Measurements from ENCODE around the gene SGCD.

The SGCD gene

GRCh38 chr5:156669416-156669815, 342.5 kb downstream of the SGCD start:
- no peak overlapping the region for H3K4me3 ChIP-seq (replicated peaks in 1 of 2; ENCODE audit: low read depth in 2 of 2, low read length in 2 of 2)
- DNase-seq (ENCODE audit: low read depth in 2 of 2) = no peak
- no peak for TF ChIP-seq CTCF (IDR thresholded peaks at IDR 0.05; ENCODE audit: low read depth, low read length)

DNA sequence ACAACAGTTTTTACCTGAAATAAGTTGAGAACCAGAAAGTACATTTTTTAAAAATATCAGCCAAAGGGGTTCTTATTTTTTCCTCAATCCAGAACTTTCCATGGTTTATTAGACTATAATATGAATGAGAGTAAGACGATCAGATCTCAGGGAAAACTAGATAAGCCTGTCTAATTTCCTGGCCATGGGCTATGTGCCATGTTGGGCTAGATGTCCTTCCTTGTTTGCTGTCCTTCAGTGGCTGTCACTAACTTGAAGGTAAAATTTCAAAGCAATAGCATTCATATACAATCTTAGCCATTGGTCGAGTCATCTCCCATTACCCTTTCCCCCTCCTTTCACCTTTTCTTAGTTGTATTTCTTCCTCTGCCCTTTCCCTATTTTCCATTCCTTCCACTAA, 343.7 kb downstream of the SGCD start:
- no peak for DNase-seq (ENCODE audit: low read depth in 2 of 2)
- no peak for TF ChIP-seq CTCF (IDR thresholded peaks at IDR 0.05; ENCODE audit: low read depth, low read length)
- no peak overlapping the region for H3K4me3 ChIP-seq (replicated peaks in 1 of 2; ENCODE audit: low read depth in 2 of 2, low read length in 2 of 2)

GRCh38 chr5:156675395-156675794, 348.4 kb downstream of the SGCD start:
- TF ChIP-seq CTCF (IDR thresholded peaks at IDR 0.05; ENCODE audit: low read depth, low read length) = no peak
- no peak for DNase-seq (ENCODE audit: low read depth in 2 of 2)
- H3K4me3 ChIP-seq (replicated peaks in 1 of 2; ENCODE audit: low read depth in 2 of 2, low read length in 2 of 2) = no peak overlapping the region

DNA sequence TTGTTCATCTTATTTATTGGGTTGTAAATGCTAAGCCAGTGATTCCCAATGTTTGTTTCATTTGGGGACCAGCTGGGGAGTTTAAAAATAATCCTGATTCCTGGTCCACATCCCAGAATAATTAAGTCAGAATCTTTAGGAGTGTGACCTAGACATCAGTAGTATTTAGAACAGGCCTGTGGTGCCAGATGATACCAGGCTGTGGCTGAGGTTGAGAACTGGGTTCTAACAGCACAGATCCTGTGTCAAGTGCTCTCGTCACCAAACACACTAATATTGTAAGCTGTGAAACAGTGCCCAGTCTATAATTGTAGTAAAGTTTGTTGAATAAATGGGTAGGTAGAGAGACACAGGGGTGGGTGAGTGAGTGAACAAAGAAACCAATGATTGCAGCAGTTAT, 351.0 kb downstream of the SGCD start:
- H3K4me3 ChIP-seq (replicated peaks in 1 of 2; ENCODE audit: low read depth in 2 of 2, low read length in 2 of 2) = no peak overlapping the region
- TF ChIP-seq CTCF (IDR thresholded peaks at IDR 0.05; ENCODE audit: low read depth, low read length) = no peak
- DNase-seq (ENCODE audit: low read depth in 2 of 2) = no peak

- no peak for TF ChIP-seq CTCF (IDR thresholded peaks at IDR 0.05; ENCODE audit: low read depth, low read length)
- no peak overlapping the region for H3K4me3 ChIP-seq (replicated peaks in 1 of 2; ENCODE audit: low read depth in 2 of 2, low read length in 2 of 2)
- no peak for DNase-seq (ENCODE audit: low read depth in 2 of 2)
Observed at GRCh38 chr5:156678484-156678883, 351.5 kb downstream of the SGCD start.

DNA sequence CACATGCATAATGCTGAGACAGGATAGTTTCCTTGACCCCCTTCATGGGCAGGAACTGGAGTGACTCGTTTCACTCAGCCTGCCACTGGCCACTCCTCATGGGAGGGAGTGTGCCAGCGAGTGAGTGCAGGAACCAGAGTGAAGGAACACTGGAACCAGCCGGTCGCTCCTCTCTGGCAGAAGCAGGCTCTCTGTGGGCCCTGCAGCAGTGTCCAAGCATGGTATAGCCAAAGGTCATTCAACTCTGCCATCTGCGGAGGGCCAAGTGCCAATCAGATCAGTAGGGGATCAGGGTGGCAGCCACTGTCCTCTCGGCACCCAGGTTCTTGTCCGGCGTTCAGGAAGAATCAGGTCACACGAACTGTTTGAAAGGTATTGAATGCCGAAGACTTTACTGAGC, 353.9 kb downstream of the SGCD start:
- TF ChIP-seq CTCF (IDR thresholded peaks at IDR 0.05; ENCODE audit: low read depth, low read length) = no peak
- no peak overlapping the region for H3K4me3 ChIP-seq (replicated peaks in 1 of 2; ENCODE audit: low read depth in 2 of 2, low read length in 2 of 2)
- no peak for DNase-seq (ENCODE audit: low read depth in 2 of 2)

DNA sequence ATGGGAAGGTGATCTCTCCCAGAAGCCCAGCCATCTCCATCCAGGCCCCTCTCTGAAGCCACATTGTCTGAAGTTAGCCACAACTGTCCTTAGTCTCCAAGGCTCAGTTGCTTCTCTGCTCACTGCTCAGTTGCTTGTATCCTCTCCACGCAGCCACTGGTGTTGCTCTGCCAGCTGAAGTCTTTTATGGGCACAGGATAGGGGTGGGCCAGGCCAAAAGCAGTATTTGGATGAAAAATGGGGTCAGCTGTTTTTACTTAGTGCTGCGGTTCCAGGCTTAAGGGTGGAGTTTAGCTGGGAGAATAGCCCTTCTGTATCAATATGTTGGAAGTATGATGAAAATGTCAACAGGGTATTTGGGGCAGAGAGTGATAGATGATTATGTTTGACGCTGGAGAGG, 354.3 kb downstream of the SGCD start:
- no peak for DNase-seq (ENCODE audit: low read depth in 2 of 2)
- TF ChIP-seq CTCF (IDR thresholded peaks at IDR 0.05; ENCODE audit: low read depth, low read length) = no peak
- H3K4me3 ChIP-seq (replicated peaks in 1 of 2; ENCODE audit: low read depth in 2 of 2, low read length in 2 of 2) = no peak overlapping the region

Measured in cardiac fibroblast (primary cell).